Stimulated activated CD8-positive, alpha-beta memory T cell treated with anti-CD3 and anti-CD28 coated beads, Interleukin-12 subunit alpha, Interleukin-12 subunit beta, amount 100 ng/mL, for 1 hour (primary cell): ENCODE results near the gene CCDC85C.

ENCODE experiments used
- DNase-seq: peaks from one replicate; pipeline ENCODE4 v3.0.0-alpha.2; 2020; ENCODE audit warnings: low read depth

Gene CCDC85C

DNA sequence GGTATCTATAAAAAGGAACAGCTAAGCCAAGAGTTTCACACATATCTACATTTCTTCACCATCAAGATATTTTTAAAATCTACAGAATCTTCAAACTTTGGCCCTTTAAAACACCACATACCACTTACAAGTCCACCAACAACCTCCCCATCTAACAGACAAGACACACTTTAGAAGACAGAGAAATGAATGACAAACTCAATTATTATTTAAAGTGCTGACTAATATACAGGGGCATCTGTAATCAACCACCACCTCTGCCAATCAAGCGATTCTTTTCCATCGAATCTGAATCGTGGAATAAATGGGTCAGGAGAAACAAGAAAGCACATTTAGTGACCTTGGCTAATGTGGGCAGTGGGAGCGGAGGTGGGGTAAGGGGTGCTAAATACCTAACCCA is 131.1 kb downstream of the CCDC85C start:
- DNase-seq = no peak

DNA sequence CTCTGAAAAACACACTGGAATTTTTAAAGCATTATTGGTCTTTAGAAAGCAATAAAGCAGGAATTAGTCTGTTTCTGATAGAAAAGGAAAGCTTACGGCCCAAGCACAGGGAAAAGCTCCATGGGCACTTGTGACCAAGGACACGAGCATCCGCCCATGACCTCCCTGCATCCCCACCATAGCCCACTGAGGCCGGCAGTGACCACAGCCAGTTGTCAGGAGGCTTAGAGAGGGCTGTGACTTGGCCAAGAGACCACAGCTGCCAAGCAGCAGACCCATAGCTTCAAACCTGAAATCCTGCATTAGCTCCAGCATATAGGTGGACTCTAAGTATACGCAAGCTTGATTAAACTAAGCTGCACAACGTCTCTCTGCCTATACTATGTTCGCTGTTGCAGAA is 132.3 kb downstream of the CCDC85C start:
- no peak for DNase-seq

DNA sequence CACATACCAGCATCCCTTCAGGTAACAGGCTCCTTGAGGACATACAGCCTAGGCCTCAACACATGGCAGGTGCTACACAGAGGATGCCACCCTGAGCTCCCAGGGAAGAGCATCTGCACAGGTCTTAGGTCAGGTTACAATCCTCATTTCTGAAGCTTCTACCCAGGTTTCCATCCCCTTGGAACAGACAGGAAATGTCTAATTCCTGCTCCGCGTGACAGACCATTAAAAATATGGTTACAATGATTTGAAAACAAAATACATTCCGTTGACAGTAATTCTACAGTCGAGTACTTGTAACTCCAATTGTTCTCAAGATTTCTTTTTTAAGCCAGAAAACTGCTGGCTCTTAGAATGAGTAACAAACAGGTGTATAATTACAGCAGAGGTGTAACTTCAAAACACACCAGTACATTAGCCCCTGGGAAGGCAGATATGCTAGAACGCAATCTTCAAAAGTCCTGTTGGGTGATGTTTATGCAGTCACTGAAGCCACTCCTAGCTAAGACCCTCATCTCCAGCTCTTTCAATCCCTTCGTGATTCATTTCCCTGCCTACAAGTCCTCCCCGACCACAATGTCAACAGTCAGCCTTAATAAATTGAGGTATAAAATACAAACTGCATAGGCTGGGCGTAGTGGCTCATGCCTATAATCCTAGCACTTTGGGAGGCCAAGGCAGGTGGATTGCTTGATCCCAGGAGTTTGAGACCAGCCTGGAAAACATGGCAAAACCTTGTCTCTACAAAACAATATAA is 135.0 kb downstream of the CCDC85C start:
- no peak for DNase-seq

DNA sequence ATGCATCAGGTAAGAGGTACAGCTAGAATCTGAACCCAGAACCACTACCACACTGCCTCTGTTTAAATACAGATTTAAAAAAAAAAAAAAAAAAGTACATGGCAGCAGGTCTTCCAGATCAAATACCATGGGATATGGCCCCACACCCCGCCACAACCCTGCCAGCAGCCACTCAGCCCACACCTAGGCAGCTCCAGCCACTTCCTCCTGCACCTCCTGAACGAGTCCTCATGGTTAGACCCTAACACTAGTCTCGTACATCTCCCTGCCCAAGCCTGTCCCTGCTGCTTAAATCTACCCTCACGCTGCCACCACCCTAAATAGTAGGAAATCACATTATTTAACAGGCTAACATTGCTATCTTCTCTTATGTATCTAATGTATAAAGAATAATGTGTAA is 135.9 kb downstream of the CCDC85C start:
- DNase-seq = no peak

DNA sequence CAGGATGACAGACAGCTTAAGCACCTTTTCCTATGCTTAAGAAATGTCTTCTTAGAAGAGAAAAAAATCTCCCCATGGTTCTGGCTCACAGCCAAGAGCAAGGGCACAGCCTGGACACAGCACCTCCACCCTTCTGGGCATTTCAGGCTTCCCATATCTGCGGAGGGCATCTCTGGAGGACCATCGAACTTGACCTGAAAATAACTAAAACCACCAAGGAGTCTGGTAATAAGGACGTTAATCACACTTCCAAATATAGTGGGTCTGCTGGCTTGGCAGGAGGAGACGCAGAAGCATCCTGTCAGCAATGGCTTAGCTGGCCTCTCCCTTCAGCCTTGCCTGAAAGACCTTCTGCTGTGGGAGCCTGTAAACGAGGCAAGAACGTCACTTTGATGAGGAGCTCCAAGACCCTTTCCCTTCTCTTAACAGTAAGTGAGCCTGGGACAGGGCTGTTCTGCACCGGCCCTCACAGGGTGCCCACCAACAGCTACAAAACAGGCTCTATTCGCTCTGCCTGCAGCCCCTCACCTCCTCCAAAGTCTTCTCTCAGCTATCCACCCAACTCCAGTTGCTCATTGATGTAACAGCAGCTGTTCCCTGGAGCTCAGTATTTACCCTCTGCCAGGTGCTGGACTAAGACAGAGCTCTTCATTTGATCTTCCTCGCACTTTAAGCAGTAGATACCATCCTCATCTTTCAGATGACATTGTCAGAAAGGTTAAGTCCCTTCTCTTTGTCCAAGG is 136.5 kb downstream of the CCDC85C start:
- no peak for DNase-seq

DNA sequence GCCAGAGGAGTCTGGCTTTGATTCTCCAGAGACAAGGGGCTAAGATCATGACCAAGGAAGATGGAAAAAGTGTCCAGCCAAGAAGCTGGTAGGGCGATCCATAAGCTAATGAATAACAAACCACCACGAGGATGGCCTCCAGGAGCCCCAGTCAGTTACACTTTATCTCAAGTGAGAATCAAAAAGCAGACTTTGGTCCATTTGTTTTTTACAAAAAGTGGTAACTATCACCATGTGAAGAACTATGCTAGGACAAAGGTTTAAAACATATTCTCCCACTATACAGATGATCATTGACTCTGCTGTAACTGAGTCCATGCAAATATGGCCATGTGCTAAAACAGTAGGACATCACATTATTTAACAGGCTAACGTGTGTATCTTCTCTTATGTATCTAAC is 137.2 kb downstream of the CCDC85C start:
- no peak for DNase-seq

DNA sequence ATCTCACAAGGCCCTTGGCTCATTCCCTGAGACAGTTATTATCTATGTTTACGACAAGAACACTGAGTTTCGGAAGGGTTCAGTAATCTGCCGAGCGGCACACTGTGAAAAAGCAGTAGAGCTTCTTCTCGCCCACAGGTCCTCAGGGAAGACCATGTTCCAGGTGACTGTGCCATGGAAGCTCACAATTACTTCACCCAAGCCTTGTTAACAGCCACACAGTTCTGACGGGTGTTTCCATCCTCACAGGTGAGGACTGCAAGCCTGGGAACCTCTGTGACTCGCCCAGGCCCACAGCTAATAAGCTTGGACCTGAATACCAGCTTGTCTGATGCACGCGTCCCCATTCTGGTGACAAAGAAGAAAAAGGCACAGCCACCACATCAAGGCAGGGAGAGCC is 138.7 kb downstream of the CCDC85C start:
- no peak for DNase-seq

DNA sequence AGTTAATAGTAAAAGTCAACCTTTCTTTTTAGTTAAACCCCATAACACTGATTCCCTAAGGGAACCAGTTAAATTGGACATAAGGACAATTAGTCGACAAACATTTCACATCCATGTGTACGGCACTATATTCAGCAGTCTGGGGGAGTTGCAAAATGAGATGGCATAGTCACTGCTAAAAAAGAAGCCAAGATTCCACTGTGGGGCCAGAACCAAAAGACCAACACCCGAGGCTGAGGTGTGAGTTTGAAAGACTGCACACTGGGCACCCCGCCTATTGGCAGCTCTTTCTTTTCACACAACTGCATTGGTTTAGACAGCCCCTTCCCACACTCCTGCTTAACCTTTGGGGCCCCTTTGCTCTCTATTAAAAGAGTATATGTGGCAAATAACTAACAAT is 140.0 kb downstream of the CCDC85C start:
- no peak for DNase-seq

DNA sequence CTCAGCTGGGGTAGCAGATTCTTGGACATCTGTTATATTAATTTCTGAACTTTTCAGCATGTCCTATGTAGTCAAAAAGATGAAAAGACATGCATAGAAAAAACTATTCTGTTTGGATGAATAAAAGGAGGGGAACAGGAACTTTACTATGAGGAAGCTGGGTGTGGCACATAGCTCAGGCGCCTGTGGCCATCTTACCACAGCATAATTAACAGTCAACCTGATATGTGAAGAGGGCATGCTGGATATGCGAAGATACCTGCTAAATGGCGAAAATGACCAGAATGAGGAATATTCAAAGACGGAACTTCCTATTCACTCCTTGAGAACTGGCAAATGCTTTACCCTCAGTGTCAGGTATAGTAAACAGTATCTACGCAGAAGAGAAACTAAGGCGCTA is 141.8 kb downstream of the CCDC85C start:
- no peak for DNase-seq

DNA sequence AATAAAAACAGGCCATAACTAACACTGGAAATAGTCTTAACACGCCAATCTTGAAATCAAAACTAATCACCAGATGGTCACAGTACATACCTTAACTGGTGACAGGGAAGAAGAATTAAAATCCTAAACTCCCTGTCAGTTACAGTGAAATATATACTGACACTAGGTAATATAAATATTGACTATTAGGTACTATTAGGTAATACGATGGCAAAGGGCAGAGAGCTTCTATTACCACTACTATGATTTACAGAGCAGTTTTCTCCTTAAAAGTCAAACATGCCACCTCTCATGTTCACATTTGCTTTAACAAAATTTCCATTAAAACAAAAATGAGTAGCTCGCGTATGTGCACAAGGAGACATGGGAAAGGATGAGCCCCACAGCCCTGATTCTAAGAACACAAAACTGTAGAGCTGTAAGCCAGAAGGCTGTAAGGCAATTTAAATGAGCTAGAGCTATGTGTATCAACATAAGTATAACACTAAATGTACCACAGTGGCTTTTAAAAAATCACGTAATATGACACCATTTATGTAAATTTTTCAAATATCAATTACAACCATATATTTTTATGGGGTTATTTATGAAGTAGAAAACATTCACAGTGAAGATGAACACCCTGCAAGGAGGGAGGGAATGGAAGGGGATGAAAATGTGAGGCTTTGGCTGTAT is 142.5 kb downstream of the CCDC85C start:
- no peak for DNase-seq

DNA sequence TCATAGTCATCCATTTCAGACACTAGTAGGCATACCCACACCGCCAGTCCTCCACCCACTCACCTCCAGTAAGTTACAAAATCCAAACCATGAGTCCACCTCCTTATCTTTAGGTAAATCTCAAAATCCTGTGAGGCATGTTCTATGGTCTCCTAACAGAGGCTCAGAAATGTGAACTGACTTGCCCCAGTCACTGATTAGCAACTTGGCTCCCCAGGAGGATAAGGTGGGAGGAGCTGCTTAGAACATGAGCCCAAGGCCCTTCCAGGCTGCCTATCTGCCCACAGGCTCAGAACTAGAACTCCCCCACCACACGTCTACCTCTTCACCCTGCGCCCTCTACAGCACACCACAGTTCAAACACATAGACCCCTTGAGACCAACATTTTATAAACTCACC is 143.2 kb downstream of the CCDC85C start:
- DNase-seq = no peak

DNA sequence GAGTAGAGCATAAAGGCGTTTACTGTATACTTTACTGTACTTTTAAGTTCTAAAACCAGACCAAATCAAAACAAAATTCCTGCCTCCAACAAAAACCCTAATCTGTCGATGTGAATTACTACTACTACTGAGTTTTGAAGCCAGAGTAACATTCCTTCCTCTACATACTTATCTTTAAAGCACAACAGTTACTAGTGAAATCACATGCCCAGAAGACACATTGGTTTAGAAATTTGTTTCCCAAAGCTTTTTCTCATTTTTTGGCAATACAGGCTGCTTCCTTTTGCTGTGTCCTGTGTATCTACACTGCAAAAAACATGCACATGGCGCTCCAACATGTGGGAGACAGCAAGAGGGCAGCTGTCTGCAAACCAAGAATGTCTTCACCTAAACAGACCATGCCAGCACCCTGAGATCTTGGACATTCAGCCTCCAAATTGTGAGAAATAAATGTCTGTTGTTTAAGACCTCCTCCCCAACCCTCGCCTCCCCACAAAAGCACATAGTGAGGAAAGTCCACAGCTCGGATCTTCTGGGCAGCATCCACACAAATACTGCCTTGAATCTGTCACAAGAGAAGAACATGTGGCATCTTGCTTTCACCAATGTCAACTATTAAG is 144.4 kb downstream of the CCDC85C start:
- no peak for DNase-seq

DNA sequence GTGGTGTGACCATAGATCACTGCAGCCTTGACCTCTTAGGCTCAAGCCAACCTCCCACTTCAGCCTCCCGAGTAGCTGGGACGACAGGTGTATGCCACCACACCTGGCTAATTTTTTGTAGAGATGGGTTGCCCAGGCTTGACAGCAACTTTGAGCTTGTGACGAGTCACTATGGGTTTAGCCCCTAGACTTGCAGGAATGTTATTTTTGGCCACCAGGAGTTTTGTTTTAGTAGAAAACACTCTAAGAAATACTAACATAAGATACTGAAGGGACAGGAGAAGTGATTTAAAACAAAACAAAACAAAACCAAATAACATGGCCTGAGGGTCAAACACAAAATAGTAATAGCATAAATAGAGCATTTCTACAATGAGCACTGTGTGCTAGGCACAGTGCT is 149.8 kb downstream of the CCDC85C start:
- DNase-seq = no peak

DNA sequence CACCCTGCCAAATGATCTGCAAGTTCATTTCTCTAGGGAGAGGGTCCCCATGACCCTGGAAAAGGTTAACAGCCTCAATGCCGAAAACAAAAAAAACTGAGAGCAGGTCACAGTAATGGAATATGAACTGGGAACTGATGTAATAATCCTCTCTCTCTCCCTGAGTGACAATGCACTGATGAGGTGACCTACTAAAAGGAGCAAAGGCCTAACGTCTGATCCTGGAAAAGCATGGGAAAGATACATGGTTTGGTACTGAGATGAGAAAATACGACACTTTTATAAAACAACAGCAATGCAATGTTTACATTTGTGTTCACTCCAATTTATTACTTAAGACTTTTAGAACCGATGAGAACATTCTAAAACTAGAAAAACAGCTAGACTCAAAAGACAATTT is 151.0 kb downstream of the CCDC85C start:
- DNase-seq = no peak

DNA sequence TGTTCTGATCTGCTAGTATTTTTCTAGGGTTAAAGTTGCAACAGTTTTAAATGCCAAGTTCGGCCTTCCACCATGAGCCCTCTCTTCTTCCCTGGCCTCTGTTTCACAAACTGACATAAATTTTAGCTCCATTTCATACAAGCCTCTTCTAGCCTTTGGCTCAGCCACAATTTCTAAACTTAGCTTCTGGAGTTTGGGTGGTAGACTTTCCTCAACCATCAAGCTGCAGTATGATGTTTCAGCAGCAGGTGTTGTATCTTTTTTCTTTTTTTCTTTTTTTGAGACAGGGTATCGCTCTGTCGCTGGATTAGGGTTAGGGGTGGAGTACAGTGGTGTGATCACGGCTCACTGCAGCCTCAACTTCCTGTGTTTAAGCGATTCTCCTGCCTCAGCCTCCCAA is 152.8 kb downstream of the CCDC85C start:
- DNase-seq = no peak

DNA sequence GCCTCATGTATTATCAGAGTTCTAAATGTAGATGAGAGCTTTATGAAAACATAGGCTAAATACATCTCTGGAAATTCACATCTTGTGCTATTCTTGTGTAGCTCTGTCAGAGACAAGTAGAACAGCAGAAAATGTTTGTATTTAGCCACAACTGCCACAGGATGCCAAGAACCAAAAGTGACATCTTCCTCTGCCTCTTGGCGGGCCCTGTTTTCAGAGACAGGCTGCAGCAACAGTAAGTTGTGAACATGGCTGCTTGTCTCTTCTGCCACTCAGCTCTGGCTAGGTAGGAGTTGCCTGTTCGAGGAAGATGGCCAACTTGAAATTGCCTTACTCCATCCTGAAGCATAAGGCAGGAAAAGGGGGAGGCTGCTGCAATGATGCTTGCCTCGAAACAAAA is 153.7 kb downstream of the CCDC85C start:
- no peak for DNase-seq
